Anterior cingulate cortex (tissue), 58 donors: ENCODE results near the gene ACTA2.

Experiments
- DNase-seq, 58 donors: peaks; one replicate each; lab custom pipeline; 2025; lab: John Stamatoyannopoulos, UW

The ACTA2 gene

DNA sequence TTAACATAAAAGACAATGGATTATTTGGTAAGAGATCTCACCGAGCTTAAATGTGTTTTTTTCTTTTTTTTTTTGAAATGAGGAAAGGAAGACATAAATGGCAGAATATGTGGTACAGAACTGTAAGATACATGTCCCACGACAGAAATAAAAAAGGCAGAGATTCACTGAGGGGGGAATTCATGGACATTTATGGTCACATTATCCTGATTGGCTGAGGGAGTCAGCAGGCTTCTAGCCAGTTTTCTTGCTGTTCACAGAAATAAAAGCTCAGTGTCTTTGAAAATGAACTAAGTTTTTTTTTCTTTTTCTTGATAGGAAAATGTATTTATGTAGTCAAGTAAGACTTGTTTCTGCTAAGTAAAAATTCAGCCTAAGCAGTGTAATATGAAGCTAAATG, 29.8 kb upstream of the ACTA2 start:
- no peak for DNase-seq

DNA sequence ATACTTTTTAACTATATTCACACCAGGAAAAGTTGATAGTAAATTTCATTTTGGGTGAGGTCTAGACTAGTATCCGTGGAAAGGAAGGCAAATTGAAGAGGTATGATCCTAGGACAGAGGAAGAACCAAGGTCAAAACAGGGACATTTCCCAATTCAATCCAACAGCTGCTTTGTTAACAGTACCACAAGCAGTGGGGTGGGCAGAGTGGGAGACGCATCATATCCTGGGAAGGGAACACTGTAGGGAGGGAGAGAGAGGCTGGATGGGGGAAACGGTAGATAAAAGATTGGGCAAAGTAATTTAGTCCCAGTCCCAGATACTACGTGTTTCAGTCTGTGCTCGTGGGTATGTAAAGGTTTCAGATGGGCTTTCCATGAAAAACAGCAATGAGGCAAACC, 28.9 kb upstream of the ACTA2 start:
- DNase-seq = no peak

- DNase-seq = no peak
Measured at GRCh38 chr10:88980800-88981199, 28.2 kb upstream of the ACTA2 start.

GRCh38 chr10:88980247-88980646, 27.7 kb upstream of the ACTA2 start:
- no peak for DNase-seq

- no peak for DNase-seq
Measured at GRCh38 chr10:88979603-88980002, 27.0 kb upstream of the ACTA2 start.

DNA sequence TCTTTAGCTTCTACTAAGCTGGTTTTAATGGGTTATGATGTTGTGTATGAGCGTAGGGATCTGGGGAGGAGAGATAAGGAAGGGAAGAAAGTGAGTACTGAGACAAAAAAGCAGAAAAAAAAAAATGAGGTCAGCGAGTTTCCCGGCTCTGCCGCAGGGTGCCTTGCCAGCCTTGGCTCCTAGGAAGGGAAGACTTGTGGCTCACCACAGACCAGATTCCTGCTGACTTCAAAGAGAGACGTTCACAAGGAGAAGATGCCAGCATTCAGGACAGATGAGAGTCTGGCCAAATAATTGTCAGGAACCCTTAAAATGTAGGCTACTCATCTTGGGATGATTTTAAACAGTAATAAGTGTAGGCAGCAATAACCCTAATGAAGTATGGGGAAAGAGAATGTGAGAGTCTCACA, 26.6 kb upstream of the ACTA2 start:
- peak in 11 of 58 donors; percentile 1 to 38 (median 18) for DNase-seq

DNA sequence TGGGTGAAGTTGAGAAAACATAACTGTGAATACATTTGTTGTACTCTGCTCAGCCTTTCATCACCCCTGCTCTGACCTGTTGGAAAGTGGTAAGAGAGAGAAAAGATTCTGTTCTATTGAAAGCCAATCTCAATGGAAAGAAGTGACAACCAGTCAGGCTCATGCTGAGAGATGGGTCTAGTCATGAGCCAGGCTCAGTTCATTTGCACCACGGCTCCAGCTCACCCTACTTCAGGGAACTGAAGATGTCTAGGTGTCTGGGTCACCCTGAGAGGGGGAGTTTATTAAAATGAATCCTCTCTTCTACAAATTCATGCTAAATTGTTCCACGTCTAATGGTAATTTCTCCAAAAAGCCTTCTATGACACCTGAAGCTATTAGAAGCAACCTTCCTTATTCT, 25.9 kb upstream of the ACTA2 start:
- DNase-seq = no peak

DNA sequence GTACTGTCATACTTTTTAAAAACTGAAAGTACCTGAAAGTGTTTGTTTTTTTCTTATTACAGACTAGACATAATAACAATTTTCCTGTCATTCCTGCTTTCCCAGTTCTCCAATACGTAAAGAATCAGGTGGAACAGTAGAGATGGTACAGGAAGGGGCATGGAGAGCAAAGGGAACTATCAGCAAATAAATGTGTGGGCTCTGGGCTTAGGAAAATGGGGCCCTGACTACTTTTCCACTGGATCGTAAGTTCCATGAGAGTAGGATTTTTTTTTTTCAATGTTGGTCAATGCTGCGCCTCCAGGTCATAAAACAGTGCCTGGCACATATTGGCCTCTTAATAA, 22.8 kb upstream of the ACTA2 start:
- DNase-seq = no peak

DNA sequence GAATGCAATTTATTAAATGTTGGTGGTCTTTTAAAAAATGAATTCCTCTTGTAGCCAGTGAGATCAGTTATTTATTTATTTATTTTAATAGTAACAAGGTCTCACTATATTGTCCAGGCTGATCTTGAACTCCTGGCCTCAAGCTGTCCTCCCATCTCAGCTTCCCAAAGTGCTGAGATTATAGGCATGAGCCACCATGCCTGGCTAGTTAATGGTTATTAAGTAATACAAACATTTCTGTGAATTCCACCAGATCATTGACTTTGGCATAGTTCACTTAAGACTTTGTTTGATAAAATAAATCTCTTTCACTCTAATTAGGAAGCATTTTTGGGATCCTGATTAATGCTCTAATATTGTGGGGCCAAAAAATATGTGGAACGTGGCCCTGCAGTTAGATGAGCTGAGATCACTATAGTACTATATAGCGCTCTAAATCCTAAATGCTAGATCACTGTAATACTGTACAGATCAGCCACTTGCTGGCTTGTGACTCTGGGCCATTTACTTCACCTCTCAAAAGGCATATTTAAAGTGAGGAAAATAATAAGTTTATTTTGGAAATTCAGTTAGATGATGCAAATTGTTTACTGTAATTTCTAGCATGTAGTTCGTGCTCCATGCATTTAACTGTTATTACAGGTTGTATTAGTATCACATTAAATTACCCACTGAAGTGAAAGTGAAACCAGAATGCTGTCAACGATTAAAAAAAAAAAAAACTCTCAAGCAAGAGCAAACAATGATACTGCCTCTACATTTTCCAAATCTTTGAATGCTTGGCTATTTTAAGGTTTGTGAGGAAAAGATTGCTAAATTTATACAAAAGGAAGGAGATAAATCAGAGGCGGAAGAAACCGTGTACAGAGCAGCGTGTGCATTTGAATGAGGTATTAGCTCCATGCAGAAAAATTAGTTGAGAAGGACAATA, 22.1 kb upstream of the ACTA2 start:
- no peak for DNase-seq

DNA sequence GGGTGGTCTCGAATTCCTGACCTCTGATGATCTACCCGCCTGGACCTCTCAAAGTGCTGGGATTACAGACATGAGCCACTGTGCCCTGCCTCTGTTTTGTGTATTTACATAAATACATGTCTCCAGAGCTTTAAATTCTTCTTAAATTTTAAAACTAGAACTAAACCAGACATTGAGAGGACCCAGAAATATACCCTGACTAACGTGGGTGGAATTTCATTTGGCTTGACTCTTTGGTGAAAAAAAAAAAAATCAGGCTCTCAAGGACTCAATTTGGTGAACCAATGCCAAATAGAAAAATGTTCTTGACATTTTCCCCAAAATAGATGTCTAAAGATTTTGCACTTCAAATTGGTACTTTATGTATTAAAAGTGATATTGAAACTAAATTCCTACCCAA, 21.4 kb upstream of the ACTA2 start:
- DNase-seq = no peak

DNA sequence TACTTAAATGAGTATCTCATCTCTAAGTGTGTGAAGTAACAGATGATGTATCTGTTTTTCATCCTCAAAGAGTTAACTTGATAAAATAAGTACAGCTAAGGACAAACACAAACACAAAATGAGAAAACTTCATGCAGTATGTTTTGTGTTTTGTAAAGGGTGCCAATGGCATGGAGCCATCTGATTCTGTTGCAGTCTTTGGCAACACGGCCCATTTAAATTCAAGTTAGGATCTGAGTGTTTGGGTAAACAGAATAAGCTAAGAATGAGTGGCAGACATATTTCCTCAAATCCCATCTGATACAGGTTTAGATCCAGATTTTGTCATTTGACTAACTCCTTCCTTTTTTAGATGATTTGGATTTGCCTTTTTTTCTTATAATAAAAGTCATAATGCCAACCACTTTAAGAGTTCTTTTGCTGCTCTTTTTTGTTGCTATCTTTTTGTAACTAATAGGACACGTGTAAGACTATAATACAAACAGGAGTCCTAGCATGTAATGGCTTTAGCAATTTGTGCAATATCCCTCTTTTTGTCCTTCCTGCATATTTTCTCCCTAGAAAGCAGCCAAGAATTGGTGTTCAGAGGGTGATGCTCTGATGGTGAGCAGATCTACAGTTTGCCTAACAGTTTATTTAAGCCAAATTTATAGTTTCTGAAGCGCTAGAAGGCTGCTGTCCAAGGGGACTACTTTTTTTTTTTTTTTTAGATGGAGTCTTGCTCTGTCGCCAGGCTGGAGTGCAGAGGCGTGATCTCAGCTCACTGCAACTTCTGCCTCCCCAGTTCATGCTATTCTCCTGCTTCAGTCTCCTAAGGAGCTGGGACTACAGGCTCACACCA, 18.9 kb upstream of the ACTA2 start:
- DNase-seq = no peak

GRCh38 chr10:88968391-88968790, 15.8 kb upstream of the ACTA2 start:
- DNase-seq = no peak

GRCh38 chr10:88966797-88967196, 14.2 kb upstream of the ACTA2 start:
- no peak for DNase-seq

- DNase-seq = no peak
Measured at GRCh38 chr10:88964869-88965415, 12.4 kb upstream of the ACTA2 start.

DNA sequence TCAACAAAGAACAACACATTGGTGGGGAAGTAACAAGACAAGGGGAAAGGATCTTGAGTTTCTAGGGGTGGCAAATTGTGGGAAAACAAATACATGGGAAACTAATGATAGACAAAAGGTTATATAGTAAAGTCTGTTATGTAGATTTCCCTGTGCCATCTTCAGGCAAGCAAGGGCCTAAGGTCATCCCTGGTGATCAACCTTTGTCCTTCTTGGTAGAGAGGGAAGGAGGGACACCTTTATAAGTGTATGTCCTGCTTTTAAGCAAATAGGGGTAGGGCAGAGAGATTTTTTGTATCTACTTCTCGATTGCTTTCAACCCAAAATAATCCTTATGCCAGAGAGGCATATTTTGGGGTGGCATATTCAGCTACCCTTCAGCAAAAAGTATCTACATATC, 11.8 kb upstream of the ACTA2 start:
- no peak for DNase-seq

DNA sequence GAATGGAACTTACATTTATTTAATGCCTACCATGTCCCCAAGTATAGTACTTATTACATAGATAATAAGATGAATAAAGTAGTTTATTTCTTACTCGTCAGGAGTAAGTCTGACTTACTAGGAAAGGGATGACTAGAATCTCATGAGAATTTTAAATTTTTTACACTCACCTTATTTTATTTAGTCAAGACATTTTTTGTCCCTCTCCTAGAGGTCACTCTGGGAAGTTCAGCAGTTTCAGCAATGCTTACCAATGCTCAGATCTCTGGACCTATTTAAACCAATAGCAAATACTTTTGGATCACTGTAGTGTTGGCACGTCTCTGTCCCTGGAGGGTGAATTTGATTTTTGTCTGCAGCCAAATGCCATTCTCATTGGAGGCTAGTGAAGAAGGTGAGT, 10.7 kb upstream of the ACTA2 start:
- no peak for DNase-seq

- DNase-seq = no peak
Measured at GRCh38 chr10:88962336-88962735, 9.8 kb upstream of the ACTA2 start.

- DNase-seq = no peak
Measured at GRCh38 chr10:88961266-88961665, 8.7 kb upstream of the ACTA2 start.

GRCh38 chr10:88960802-88961201, 8.2 kb upstream of the ACTA2 start:
- no peak for DNase-seq

DNA sequence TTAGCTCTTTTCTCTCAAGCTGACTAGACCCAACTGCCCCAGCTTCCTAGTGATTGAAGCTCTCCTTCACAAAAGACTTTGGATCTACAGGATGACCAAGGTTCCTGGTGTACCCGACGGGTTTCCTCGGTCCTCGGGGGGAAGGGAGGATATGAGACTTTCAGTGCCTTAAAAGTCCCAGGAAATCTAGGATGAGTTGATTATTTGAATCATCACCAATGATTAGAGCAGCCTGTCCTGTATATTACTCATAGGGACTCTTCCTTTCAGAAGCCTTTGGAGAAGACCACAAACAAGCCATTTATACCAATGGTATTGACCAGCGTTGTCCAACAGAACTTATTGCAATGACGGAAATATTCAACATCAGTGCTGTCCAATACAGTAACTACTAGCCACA, 6.1 kb upstream of the ACTA2 start:
- DNase-seq = no peak

DNA sequence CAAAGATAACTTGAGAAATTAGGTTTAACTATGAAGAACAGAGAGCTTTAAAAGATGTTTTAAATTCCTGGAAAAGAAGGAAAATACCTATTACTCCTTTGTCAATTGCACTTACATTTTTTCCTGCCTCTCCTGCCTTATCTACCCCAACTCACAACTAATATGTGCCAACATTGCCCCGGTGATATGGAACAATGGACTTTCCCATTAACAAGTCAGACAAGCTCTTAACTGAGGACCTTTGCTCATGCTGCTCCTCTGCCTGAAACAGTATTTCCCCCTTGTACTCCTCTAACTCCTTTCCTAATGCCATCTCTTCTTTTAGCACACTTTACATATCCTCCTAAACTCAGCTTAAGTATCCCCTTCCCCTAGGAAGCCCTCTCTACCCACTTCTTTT, 4.8 kb upstream of the ACTA2 start:
- DNase-seq = no peak
